CD4-positive, alpha-beta T cell treated with Interleukin-17A for 1 hour (primary cell): ENCODE results near the gene TBC1D1.
A peak's percentile ranks its signal among the peaks of the same experiment; 100 is the strongest.

Experiments
- DNase-seq: peaks from one replicate; pipeline ENCODE4 v3.0.0-alpha.2; 2020

The TBC1D1 gene

GRCh38 chr4:37928426-37929416 is 37.8 kb downstream of the TBC1D1 start:
- DNase-seq: peak; percentile 11

- DNase-seq: no peak
These were observed 43.2 kb downstream of the TBC1D1 start for GRCh38 chr4:37934096-37934495.

- no peak for DNase-seq
These were observed 43.7 kb downstream of the TBC1D1 start for GRCh38 chr4:37934609-37935008.

- no peak for DNase-seq
These were observed 44.1 kb downstream of the TBC1D1 start for GRCh38 chr4:37935026-37935425.

- DNase-seq: no peak
These were observed 46.1 kb downstream of the TBC1D1 start for GRCh38 chr4:37936889-37937498.

- no peak for DNase-seq
These were observed 47.3 kb downstream of the TBC1D1 start for GRCh38 chr4:37938208-37938607.

GRCh38 chr4:37946503-37947179 is 55.8 kb downstream of the TBC1D1 start:
- no peak for DNase-seq

GRCh38 chr4:37948542-37948941 is 57.7 kb downstream of the TBC1D1 start:
- peak; percentile 5 for DNase-seq

- DNase-seq: no peak
These were observed 58.9 kb downstream of the TBC1D1 start for GRCh38 chr4:37949636-37950426.

- DNase-seq: no peak
These were observed 60.8 kb downstream of the TBC1D1 start for GRCh38 chr4:37951461-37952352.

- DNase-seq: no peak
These were observed 62.3 kb downstream of the TBC1D1 start for GRCh38 chr4:37953156-37953555.

- DNase-seq: no peak
These were observed 62.9 kb downstream of the TBC1D1 start for GRCh38 chr4:37953620-37954293.

- DNase-seq: no peak
These were observed 66.1 kb downstream of the TBC1D1 start for GRCh38 chr4:37956941-37957340.

- DNase-seq: no peak
These were observed 68.0 kb downstream of the TBC1D1 start for GRCh38 chr4:37958932-37959331.

GRCh38 chr4:37960098-37960497 is 69.2 kb downstream of the TBC1D1 start, which contains the start of gene PTTG2:
Gene PTTG2, plus strand, starts transcription at chr4:37960398. Its CDS starts 37 bp downstream, at chr4:37960435.
- no peak for DNase-seq

GRCh38 chr4:37960679-37961450 is 70.0 kb downstream of the TBC1D1 start:
- no peak for DNase-seq

- no peak for DNase-seq
These were observed 74.0 kb downstream of the TBC1D1 start for GRCh38 chr4:37964734-37965457.

- no peak for DNase-seq
These were observed 75.2 kb downstream of the TBC1D1 start for GRCh38 chr4:37966044-37966443.

- DNase-seq: no peak
These were observed 76.9 kb downstream of the TBC1D1 start for GRCh38 chr4:37967736-37968135.
